ENCODE measurements around the gene HPS5.

DNA sequence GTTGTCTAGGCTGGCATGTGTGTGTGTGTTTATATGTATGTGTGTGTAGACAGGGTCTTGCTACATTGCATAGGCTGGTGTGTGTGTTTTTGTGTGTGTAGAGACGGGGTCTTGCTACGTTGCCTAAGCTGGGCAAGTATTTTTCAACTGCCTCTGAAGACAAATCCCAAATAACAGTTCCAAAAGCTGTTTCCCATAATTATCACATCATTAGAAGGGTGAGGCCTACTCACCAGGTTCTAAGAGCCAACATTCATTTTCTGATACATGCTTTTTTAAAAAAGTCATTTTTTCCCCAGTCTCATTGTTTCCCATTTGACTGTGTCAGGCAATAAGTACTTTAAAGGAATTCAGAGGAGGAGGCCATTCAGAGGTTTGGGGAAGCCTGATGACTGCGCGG is 33.0 kb downstream of the HPS5 start:
- TF ChIP-seq, protein P1, sequence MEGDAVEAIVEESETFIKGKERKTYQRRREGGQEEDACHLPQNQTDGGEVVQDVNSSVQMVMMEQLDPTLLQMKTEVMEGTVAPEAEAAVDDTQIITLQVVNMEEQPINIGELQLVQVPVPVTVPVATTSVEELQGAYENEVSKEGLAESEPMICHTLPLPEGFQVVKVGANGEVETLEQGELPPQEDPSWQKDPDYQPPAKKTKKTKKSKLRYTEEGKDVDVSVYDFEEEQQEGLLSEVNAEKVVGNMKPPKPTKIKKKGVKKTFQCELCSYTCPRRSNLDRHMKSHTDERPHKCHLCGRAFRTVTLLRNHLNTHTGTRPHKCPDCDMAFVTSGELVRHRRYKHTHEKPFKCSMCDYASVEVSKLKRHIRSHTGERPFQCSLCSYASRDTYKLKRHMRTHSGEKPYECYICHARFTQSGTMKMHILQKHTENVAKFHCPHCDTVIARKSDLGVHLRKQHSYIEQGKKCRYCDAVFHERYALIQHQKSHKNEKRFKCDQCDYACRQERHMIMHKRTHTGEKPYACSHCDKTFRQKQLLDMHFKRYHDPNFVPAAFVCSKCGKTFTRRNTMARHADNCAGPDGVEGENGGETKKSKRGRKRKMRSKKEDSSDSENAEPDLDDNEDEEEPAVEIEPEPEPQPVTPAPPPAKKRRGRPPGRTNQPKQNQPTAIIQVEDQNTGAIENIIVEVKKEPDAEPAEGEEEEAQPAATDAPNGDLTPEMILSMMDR (IDR thresholded peaks at IDR 0.05): no peak
- no peak for TF ChIP-seq POLR2AphosphoS5 (IDR thresholded peaks at IDR 0.05)

All from stomach (tissue), 4 donors.